HAP-1 (cell line): ENCODE data around the gene EEA1.

Source experiments
- DNase-seq, 2 experiments: peaks; one replicate each; pipeline ENCODE4 v3.0.0-alpha.2; 2016 to 2020; ENCODE audit warnings: low spot score in 2 of 2
- H3K27me3 ChIP-seq: fragments of 250-450 bp; sonication (Bioruptor Pico); 2 replicates; pipeline ENCODE4 v1.5.1; 2020; ENCODE audit warnings: low read depth, mild to moderate bottlenecking, moderate library complexity
- H3K36me3 ChIP-seq: fragments of 250-450 bp; sonication (Bioruptor Pico); replicated peaks from 2 replicates; pipeline ENCODE4 v1.5.1; 2020; ENCODE audit warnings: mild to moderate bottlenecking
- H3K4me1 ChIP-seq: fragments of 250-450 bp; sonication (Bioruptor Pico); 2 replicates; pipeline ENCODE4 v1.5.1; 2020; ENCODE audit warnings: mild to moderate bottlenecking
- H3K4me3 ChIP-seq: fragments of 250-450 bp; sonication (Bioruptor Pico); 2 replicates; pipeline ENCODE4 v1.5.1; 2020; ENCODE audit warnings: mild to moderate bottlenecking, moderate library complexity
- H3K9me3 ChIP-seq: fragments of 250-450 bp; sonication (Bioruptor Pico); 2 replicates; pipeline ENCODE4 v1.5.1; 2020; ENCODE audit warnings: mild to moderate bottlenecking, moderate library complexity
- in situ Hi-C: fragments of 300-500 bp; cut with MboI; formaldehyde crosslinking; loops from 3 replicates; pipeline ENCODE4 v1.14.3; 2020; ENCODE audit warnings: low sequenced_read_pairs, inconsistent platforms, mixed read lengths

Gene EEA1

DNA sequence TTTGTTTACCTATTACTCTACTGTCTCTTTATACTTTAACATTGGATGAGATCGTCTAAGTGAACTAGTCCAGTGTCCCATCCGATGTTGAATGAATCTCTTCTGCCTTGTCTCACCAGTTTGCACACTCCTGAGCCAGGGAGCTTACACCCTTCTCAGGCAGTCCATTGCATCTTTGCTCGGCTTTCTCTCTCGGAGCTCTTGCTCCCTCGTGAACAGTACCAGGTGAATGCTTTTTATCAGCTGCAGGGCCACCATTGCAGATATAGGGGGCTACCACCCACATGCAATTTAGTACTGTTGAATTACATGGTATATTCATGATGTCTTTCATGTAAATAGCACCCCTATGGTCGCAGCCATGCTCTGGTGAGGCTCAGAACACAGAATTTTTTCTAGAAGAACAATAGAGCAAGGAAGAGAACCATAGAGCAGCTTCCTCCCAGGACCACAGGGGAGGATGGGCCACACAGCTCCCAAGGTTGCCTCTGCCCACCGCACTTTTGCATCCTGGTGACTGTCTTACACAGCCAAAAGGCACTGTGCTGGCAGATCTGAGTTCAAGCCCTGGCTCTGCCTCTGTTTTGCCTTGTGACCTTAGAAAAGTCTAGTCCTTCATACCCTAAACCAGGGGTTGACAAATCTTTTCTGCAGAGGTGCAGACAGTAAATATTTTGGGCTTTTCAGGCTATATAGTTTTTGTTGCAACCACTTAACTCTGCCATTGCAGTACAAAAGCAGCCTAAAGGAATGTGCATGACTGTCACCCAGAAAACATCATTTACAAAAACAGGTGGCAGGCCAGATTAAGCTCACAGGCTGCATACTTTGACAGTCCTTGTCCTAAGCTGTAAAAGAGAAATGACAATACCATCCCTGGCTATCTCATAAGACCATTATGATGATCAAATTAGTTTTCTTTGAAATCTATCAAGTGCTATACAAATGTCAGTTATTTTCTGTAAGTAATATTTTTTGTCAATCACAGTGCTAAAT is 190.9 kb downstream of the EEA1 start:
- Histone ChIP-seq H3K27me3 (peaks cover 12% of the 10 kb centered on the region; the same call in 1 of the 2 replicates), H3K4me3 (no peak overlapping the region), H3K9me3 (no peaks in the 10 kb centered on the region), H3K4me1 (no peaks in the 10 kb centered on the region), H3K36me3 (no peaks in the 10 kb centered on the region)
- no peak for DNase-seq
- in situ Hi-C loops = no loop called here

DNA sequence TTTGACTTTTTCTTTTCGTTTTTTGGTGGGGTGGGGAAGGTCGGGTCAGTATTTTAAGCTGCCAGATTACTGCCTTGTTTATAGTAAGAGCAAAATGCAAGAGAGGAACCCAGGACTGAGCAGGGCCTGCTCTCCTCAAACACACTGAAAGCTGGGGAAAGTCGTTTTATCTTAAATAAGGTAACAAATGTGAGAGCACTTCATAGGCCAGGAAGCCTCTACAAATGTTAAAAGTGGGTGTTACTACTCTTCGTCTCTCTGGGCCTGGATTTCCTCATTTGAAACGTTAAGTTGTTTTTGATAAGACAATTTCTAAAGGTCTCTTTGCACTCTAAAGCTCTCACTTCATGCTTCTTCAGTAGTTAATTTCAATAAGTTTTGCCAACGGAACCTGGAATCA is 192.5 kb downstream of the EEA1 start:
- H3K36me3 ChIP-seq = no peaks in the 10 kb centered on the region
- peaks cover 4% of the 10 kb centered on the region; the same call in 1 of the 2 replicates for H3K27me3 ChIP-seq
- H3K4me1 ChIP-seq = no peaks in the 10 kb centered on the region
- in situ Hi-C loops = no loop called here
- DNase-seq = no peak
- H3K9me3 ChIP-seq = no peaks in the 10 kb centered on the region
- H3K4me3 ChIP-seq = no peak overlapping the region

- in situ Hi-C loops = no loop called here
Observed at GRCh38 chr12:92735131-92735721, 193.9 kb downstream of the EEA1 start.

GRCh38 chr12:92733661-92734060 is 195.4 kb downstream of the EEA1 start:
- H3K4me3 ChIP-seq = no peak overlapping the region
- DNase-seq = no peak
- H3K9me3 ChIP-seq = no peaks in the 10 kb centered on the region
- no peaks in the 10 kb centered on the region for H3K36me3 ChIP-seq
- in situ Hi-C loops = no loop called here
- H3K27me3 ChIP-seq = peaks cover 8% of the 10 kb centered on the region; the same call in 1 of the 2 replicates
- no peaks in the 10 kb centered on the region for H3K4me1 ChIP-seq

More at GRCh38 chr12:92735131-92735721, 193.9 kb downstream of the EEA1 start:
- Histone ChIP-seq H3K4me3 (no peak overlapping the region), H3K9me3 (no peaks in the 10 kb centered on the region), H3K27me3 (peaks cover 8% of the 10 kb centered on the region; the same call in 1 of the 2 replicates), H3K36me3 (no peaks in the 10 kb centered on the region), H3K4me1 (no peaks in the 10 kb centered on the region)
- DNase-seq = no peak

- H3K4me3 ChIP-seq = no peak overlapping the region
- no peaks in the 10 kb centered on the region for H3K9me3 ChIP-seq
- DNase-seq = no peak
- H3K36me3 ChIP-seq = no peaks in the 10 kb centered on the region
- H3K4me1 ChIP-seq = no peaks in the 10 kb centered on the region
- in situ Hi-C loops = no loop called here
- H3K27me3 ChIP-seq = peaks cover 8% of the 10 kb centered on the region; the same call in 1 of the 2 replicates
Observed at GRCh38 chr12:92733181-92733580, 195.9 kb downstream of the EEA1 start.

GRCh38 chr12:92732716-92733115 is 196.4 kb downstream of the EEA1 start:
- H3K9me3 ChIP-seq = no peaks in the 10 kb centered on the region
- no peak overlapping the region for H3K4me3 ChIP-seq
- H3K36me3 ChIP-seq = no peaks in the 10 kb centered on the region
- in situ Hi-C loops = no loop called here
- DNase-seq = no peak
- no peaks in the 10 kb centered on the region for H3K4me1 ChIP-seq
- H3K27me3 ChIP-seq = peaks cover 8% of the 10 kb centered on the region; the same call in 1 of the 2 replicates

DNA sequence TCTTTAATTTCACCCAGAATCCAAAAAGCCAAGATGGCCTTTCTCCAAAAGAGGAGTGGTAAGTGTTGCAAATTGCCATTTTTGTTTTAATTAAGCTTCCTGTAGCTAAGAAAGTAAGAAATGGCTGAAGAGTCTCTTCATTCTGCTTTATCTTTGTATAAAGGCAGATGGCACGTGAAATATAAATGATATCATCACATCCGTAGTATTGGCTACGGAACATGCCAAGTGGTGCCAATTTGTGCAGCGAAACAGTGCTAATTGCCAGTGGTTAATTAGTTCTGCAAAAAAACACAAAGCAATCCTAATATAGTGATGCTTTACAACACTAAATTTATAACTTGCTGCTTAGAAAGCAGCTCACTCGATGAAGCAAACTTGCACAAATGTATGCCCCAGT is 196.9 kb downstream of the EEA1 start:
- H3K27me3 ChIP-seq = peaks cover 8% of the 10 kb centered on the region; the same call in 1 of the 2 replicates
- in situ Hi-C loops = no loop called here
- no peaks in the 10 kb centered on the region for H3K9me3 ChIP-seq
- no peaks in the 10 kb centered on the region for H3K36me3 ChIP-seq
- no peaks in the 10 kb centered on the region for H3K4me1 ChIP-seq
- no peak overlapping the region for H3K4me3 ChIP-seq
- DNase-seq = no peak

- in situ Hi-C loops = no loop called here
Observed at GRCh38 chr12:92730758-92731157, 198.3 kb downstream of the EEA1 start.

DNA sequence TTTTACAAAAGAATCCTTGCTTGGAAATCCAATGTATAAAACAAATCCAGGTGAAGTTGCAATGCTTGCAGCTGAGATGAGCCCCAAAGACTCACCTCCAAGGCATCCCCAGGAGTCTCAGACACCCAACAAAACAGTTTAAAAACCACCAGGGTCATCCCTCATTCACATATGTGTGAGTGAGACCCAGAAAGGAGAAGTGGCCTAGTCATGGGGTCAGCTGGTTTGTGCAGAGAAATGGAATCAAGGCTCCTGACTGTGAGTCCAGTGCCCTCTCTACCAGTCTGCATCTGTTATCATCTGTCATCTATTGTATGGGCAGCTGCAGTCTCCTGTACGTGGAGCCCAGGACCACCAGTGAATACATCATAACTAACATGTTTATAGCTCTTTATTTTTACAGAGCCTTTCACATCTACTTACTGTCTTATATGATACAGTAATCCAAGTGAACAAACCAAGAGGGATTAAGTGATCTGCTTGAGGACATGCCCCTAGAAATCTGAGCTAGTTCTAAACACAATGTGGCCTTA is 199.3 kb downstream of the EEA1 start:
- no peak for DNase-seq
- Histone ChIP-seq H3K27me3 (peaks cover 8% of the 10 kb centered on the region; the same call in 1 of the 2 replicates), H3K36me3 (no peaks in the 10 kb centered on the region), H3K4me3 (no peak overlapping the region), H3K4me1 (no peaks in the 10 kb centered on the region), H3K9me3 (no peaks in the 10 kb centered on the region)
- in situ Hi-C loops = no loop called here

More at GRCh38 chr12:92730758-92731157, 198.3 kb downstream of the EEA1 start:
- Histone ChIP-seq H3K9me3 (no peaks in the 10 kb centered on the region), H3K36me3 (no peaks in the 10 kb centered on the region), H3K27me3 (peaks cover 8% of the 10 kb centered on the region; the same call in 1 of the 2 replicates), H3K4me3 (no peak overlapping the region), H3K4me1 (no peaks in the 10 kb centered on the region)
- no peak for DNase-seq

GRCh38 chr12:92726850-92727249 is 202.2 kb downstream of the EEA1 start:
- 0 out of 2 replicates have a peak, but pooled peaks cover 5% of the 10 kb centered on the region for H3K27me3 ChIP-seq
- in situ Hi-C loops = no loop called here
- no peaks in the 10 kb centered on the region for H3K4me1 ChIP-seq
- no peak overlapping the region for H3K4me3 ChIP-seq
- H3K36me3 ChIP-seq = no peaks in the 10 kb centered on the region
- H3K9me3 ChIP-seq = no peaks in the 10 kb centered on the region
- DNase-seq = no peak

DNA sequence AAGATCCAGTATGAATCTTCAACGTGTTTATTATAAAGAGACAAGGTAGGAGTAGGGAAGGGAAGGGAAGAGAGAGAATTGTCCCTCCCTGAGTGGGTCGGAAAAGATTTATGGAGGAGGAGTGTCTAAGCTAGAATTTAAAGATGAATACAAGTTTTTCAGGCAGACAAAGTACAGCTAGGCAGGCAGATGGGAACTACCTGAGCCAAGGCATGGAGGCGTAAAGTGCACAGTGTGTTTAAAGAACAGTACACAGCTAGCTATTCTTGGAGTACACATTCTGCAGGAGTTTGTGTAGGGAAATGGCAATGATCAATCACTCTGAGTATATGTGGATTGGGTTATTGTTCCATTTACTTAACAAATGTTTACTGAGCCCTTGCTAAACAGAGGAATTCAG is 206.2 kb downstream of the EEA1 start:
- no peaks in the 10 kb centered on the region for H3K36me3 ChIP-seq
- DNase-seq = no peak
- 0 out of 2 replicates have a peak, but pooled peaks cover 3% of the 10 kb centered on the region for H3K27me3 ChIP-seq
- H3K9me3 ChIP-seq = no peaks in the 10 kb centered on the region
- H3K4me1 ChIP-seq = no peaks in the 10 kb centered on the region
- no peak overlapping the region for H3K4me3 ChIP-seq
- in situ Hi-C loops = no loop called here

DNA sequence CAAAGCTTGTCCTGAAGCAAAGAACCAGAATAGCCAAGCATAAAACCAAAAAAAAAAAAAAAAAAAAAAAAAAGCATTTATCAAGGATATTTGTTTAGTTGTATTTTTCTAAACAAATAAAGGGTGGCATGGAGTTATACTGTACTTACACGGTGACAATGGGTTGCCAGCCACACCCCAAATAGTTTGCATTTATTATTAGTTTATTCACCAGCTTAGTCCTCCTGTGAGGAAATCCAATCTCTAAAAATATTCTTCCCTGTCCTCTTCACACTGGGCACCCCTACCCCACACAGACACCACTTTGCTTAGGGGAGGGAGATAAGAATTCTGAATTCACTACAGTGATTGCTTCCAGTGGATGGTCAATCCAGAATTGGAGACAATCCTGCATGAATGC is 207.4 kb downstream of the EEA1 start:
- no peak for DNase-seq
- in situ Hi-C loops = no loop called here
- Histone ChIP-seq H3K9me3 (no peaks in the 10 kb centered on the region), H3K4me3 (no peak overlapping the region), H3K27me3 (0 out of 2 replicates have a peak, but pooled peaks cover 3% of the 10 kb centered on the region), H3K36me3 (no peaks in the 10 kb centered on the region), H3K4me1 (no peaks in the 10 kb centered on the region)

DNA sequence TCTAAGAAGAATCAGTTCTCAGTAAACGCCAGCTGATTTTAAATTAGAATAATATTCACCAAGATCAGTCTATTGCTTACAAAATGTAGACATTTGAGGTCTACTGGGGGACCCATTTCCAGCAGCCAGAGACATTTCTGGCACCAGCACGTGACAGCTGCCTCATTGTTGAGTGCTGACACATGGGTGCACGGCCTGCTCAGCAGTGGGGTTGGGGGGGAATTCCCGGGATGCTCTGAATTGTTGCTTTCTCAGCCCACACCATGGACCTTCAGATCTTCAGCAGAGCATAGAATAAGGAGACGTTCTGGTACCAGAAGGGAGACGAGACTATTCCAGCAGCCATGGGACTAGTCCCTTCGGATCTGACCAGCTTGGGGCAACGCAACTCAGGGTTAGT is 208.0 kb downstream of the EEA1 start:
- no peaks in the 10 kb centered on the region for H3K4me1 ChIP-seq
- in situ Hi-C loops = no loop called here
- no peaks in the 10 kb centered on the region for H3K9me3 ChIP-seq
- no peaks in the 10 kb centered on the region for H3K36me3 ChIP-seq
- no peak overlapping the region for H3K4me3 ChIP-seq
- no peak for DNase-seq
- H3K27me3 ChIP-seq = 0 out of 2 replicates have a peak, but pooled peaks cover 3% of the 10 kb centered on the region
